AG09319 (cell line): ENCODE results near the gene RNU6-9.
"Not testable (repeated sequence)": the region's sequence is repeated elsewhere in the genome, so short reads cannot be mapped to it uniquely, and the experiment has no call there.

Experiments used
- DNase-seq: peaks from one replicate; pipeline ENCODE4 v3.0.0-alpha.2; 2010; ENCODE audit warnings: low read depth; ENCODE audit errors: extremely low read depth
- CTCF ChIP-seq: IDR thresholded peaks from 2 replicates; pipeline ENCODE4 v1.5.1; 2011; ENCODE audit warnings: low read depth, mild to moderate bottlenecking, inconsistent platforms, low read length, moderate library complexity

The RNU6-9 gene

GRCh38 chr19:890831-891230 lies 2.5 kb upstream of the RNU6-9 start:
- no peak for DNase-seq
- TF ChIP-seq CTCF, result no peak

- DNase-seq, result not testable (repeated sequence)
Measured at GRCh38 chr19:891421-892200, 1.7 kb upstream of the RNU6-9 start.

- TF ChIP-seq CTCF, result no peak
- DNase-seq, result no peak
Measured at GRCh38 chr19:892243-892893, 916 bp upstream of the RNU6-9 start.

GRCh38 chr19:896434-896833 lies 3.1 kb downstream of the RNU6-9 start:
- no peak for DNase-seq
- no peak for TF ChIP-seq CTCF

GRCh38 chr19:896999-897398 lies 3.7 kb downstream of the RNU6-9 start:
- TF ChIP-seq CTCF, result no peak
- DNase-seq, result no peak

- no peak for TF ChIP-seq CTCF
- DNase-seq, result no peak
Measured at GRCh38 chr19:897442-898039, 4.3 kb downstream of the RNU6-9 start.

GRCh38 chr19:898663-899062 lies 5.4 kb downstream of the RNU6-9 start:
- TF ChIP-seq CTCF, result no peak
- no peak for DNase-seq
